ENCODE results near the gene NKD2. TPM values are rescaled to one million over a fixed set of nuclear protein-coding genes. Genes with fewer than 3 reads are reported as not detected.
A peak's percentile ranks its signal among the peaks of the same experiment; 100 is the strongest.

Gene NKD2
- polyA plus RNA-seq (2012; ENCODE audit: low read depth, missing spikeins), result 1.4 TPM

GRCh38 chr5:1008451-1009358, at the start of gene NKD2:
Gene NKD2, plus strand, starts transcription at chr5:1008802. Its CDS starts 256 bp downstream, at chr5:1009058.
- TF ChIP-seq POLR2AphosphoS5 (IDR thresholded peaks at IDR 0.05; ENCODE audit: low read depth, low read length), result no peak
- TF ChIP-seq POLR2A (IDR thresholded peaks at IDR 0.05; ENCODE audit: low read depth, low read length), result no peak
- no peak for TF ChIP-seq POU2F2 (IDR thresholded peaks at IDR 0.05; ENCODE audit: low read depth, low read length)
- FAIRE-seq (no peak), DNase-seq (ENCODE audit: insufficient read length, low spot score) (peak; percentile 87)

GRCh38 chr5:959581-960531, 48.7 kb upstream of the NKD2 start:
- FAIRE-seq, result no peak
- no peak for DNase-seq (ENCODE audit: insufficient read length, low spot score)
- TF ChIP-seq SPI1 (IDR thresholded peaks at IDR 0.05; ENCODE audit: low read depth, low read length), result no peak
- no peak for TF ChIP-seq POU2F2 (IDR thresholded peaks at IDR 0.05; ENCODE audit: low read depth, low read length)
- no peak for TF ChIP-seq POLR2A (IDR thresholded peaks at IDR 0.05; ENCODE audit: low read depth, low read length)
- no peak for TF ChIP-seq TAF1 (IDR thresholded peaks at IDR 0.05; ENCODE audit: low read depth, low read length)
- no peak for TF ChIP-seq POLR2AphosphoS5 (IDR thresholded peaks at IDR 0.05; ENCODE audit: low read depth, low read length)
- TF ChIP-seq PAX5 (IDR thresholded peaks at IDR 0.05; ENCODE audit: insufficient read depth, low read length, severe bottlenecking), result no peak

GRCh38 chr5:960551-960950, 48.1 kb upstream of the NKD2 start:
- DNase-seq (ENCODE audit: insufficient read length, low spot score) (no peak), FAIRE-seq (no peak)
- TF ChIP-seq POLR2AphosphoS5 (IDR thresholded peaks at IDR 0.05; ENCODE audit: low read depth, low read length) (no peak), SPI1 (IDR thresholded peaks at IDR 0.05; ENCODE audit: low read depth, low read length) (no peak), TAF1 (IDR thresholded peaks at IDR 0.05; ENCODE audit: low read depth, low read length) (no peak), PAX5 (IDR thresholded peaks at IDR 0.05; ENCODE audit: insufficient read depth, low read length, severe bottlenecking) (no peak), POU2F2 (IDR thresholded peaks at IDR 0.05; ENCODE audit: low read depth, low read length) (no peak), POLR2A (IDR thresholded peaks at IDR 0.05; ENCODE audit: low read depth, low read length) (no peak)

GRCh38 chr5:961002-961710, 47.4 kb upstream of the NKD2 start:
- DNase-seq (ENCODE audit: insufficient read length, low spot score) (no peak), FAIRE-seq (no peak)
- no peak for TF ChIP-seq PAX5 (IDR thresholded peaks at IDR 0.05; ENCODE audit: insufficient read depth, low read length, severe bottlenecking)
- TF ChIP-seq POU2F2 (IDR thresholded peaks at IDR 0.05; ENCODE audit: low read depth, low read length), result no peak
- TF ChIP-seq SPI1 (IDR thresholded peaks at IDR 0.05; ENCODE audit: low read depth, low read length), result no peak
- no peak for TF ChIP-seq TAF1 (IDR thresholded peaks at IDR 0.05; ENCODE audit: low read depth, low read length)
- TF ChIP-seq POLR2AphosphoS5 (IDR thresholded peaks at IDR 0.05; ENCODE audit: low read depth, low read length), result no peak
- no peak for TF ChIP-seq POLR2A (IDR thresholded peaks at IDR 0.05; ENCODE audit: low read depth, low read length)

GRCh38 chr5:961711-962240, 46.8 kb upstream of the NKD2 start:
- FAIRE-seq, result no peak
- TF ChIP-seq POLR2AphosphoS5 (IDR thresholded peaks at IDR 0.05; ENCODE audit: low read depth, low read length) (no peak), TAF1 (IDR thresholded peaks at IDR 0.05; ENCODE audit: low read depth, low read length) (no peak)
- no peak for DNase-seq (ENCODE audit: insufficient read length, low spot score)

GRCh38 chr5:962386-962785, 46.2 kb upstream of the NKD2 start:
- no peak for DNase-seq (ENCODE audit: insufficient read length, low spot score)
- TF ChIP-seq POU2F2 (IDR thresholded peaks at IDR 0.05; ENCODE audit: low read depth, low read length) (no peak), SPI1 (IDR thresholded peaks at IDR 0.05; ENCODE audit: low read depth, low read length) (no peak), PAX5 (IDR thresholded peaks at IDR 0.05; ENCODE audit: insufficient read depth, low read length, severe bottlenecking) (no peak), POLR2AphosphoS5 (IDR thresholded peaks at IDR 0.05; ENCODE audit: low read depth, low read length) (no peak), TAF1 (IDR thresholded peaks at IDR 0.05; ENCODE audit: low read depth, low read length) (no peak), POLR2A (IDR thresholded peaks at IDR 0.05; ENCODE audit: low read depth, low read length) (no peak)
- no peak for FAIRE-seq

GRCh38 chr5:962801-963200, 45.8 kb upstream of the NKD2 start:
- TF ChIP-seq POLR2AphosphoS5 (IDR thresholded peaks at IDR 0.05; ENCODE audit: low read depth, low read length) (no peak), POLR2A (IDR thresholded peaks at IDR 0.05; ENCODE audit: low read depth, low read length) (no peak), SPI1 (IDR thresholded peaks at IDR 0.05; ENCODE audit: low read depth, low read length) (no peak), POU2F2 (IDR thresholded peaks at IDR 0.05; ENCODE audit: low read depth, low read length) (no peak), TAF1 (IDR thresholded peaks at IDR 0.05; ENCODE audit: low read depth, low read length) (no peak), PAX5 (IDR thresholded peaks at IDR 0.05; ENCODE audit: insufficient read depth, low read length, severe bottlenecking) (no peak)
- DNase-seq (ENCODE audit: insufficient read length, low spot score) (no peak), FAIRE-seq (no peak)

GRCh38 chr5:963310-963672, 45.3 kb upstream of the NKD2 start:
- no peak for FAIRE-seq

More at GRCh38 chr5:963310-963672, 45.3 kb upstream of the NKD2 start:
- no peak for TF ChIP-seq POLR2AphosphoS5 (IDR thresholded peaks at IDR 0.05; ENCODE audit: low read depth, low read length)
- no peak for TF ChIP-seq POU2F2 (IDR thresholded peaks at IDR 0.05; ENCODE audit: low read depth, low read length)
- TF ChIP-seq PAX5 (IDR thresholded peaks at IDR 0.05; ENCODE audit: insufficient read depth, low read length, severe bottlenecking), result no peak
- no peak for TF ChIP-seq POLR2A (IDR thresholded peaks at IDR 0.05; ENCODE audit: low read depth, low read length)
- 0 out of 2 replicates have a peak, but pooled peaks have one; percentile 11 for TF ChIP-seq SPI1 (IDR thresholded peaks at IDR 0.05; ENCODE audit: low read depth, low read length)
- TF ChIP-seq TAF1 (IDR thresholded peaks at IDR 0.05; ENCODE audit: low read depth, low read length), result no peak
- no peak for DNase-seq (ENCODE audit: insufficient read length, low spot score)
